H1 (cell line): Measurements from ENCODE around the gene ITGA5.

Experiments used
- BRCA1 ChIP-seq: IDR thresholded peaks from 2 replicates; pipeline ENCODE4 v1.6.1; 2012; ENCODE audit warnings: low read depth, low read length, improper control_type of control experiment
- CBX8 ChIP-seq: fragments of 300-800, 300-1000 bp; sonication (generic); IDR thresholded peaks from 2 replicates; pipeline ENCODE4 v1.7.1; 2016; ENCODE audit warnings: low read depth, low read length, borderline replicate concordance
- CREB1 ChIP-seq: IDR thresholded peaks from 2 replicates; pipeline ENCODE4 v1.6.1; 2012; ENCODE audit warnings: inconsistent platforms
- CTCF ChIP-seq, 3 experiments: IDR thresholded peaks; 1 replicate in 2 of 3; 2 replicates in 1 of 3; pipeline versions ENCODE4 v1.5.1 to v1.6.1; 2011; ENCODE audit warnings: low read length in 3 of 3, mild to moderate bottlenecking in 3 of 3, inconsistent platforms in 2 of 3, low read depth in 1 of 3, moderate library complexity in 1 of 3; ENCODE audit not compliant: insufficient read depth in 1 of 3; ENCODE audit errors: control extremely low read depth in 1 of 3
- EP300 ChIP-seq, 2 experiments: IDR thresholded peaks; 1 replicate in 1 of 2; 2 replicates in 1 of 2; pipeline ENCODE4 v1.6.1; 2011 to 2012; ENCODE audit warnings: low read depth in 2 of 2, low read length in 2 of 2, mild to moderate bottlenecking in 2 of 2, borderline replicate concordance in 1 of 2, inconsistent platforms in 1 of 2, moderate library complexity in 1 of 2
- HDAC2 ChIP-seq, 2 experiments: fragments of 300-600 bp in 1 of 2; sonication (generic) in 1 of 2; IDR thresholded peaks; 2 replicates each; pipeline ENCODE4 v1.6.1; 2011 to 2012; ENCODE audit warnings: low read depth in 2 of 2, low read length in 2 of 2, mild to moderate bottlenecking in 2 of 2, moderate library complexity in 2 of 2, borderline replicate concordance in 1 of 2, inconsistent platforms in 1 of 2
- PHF8 ChIP-seq: fragments of 200-600 bp; sonication (generic); conservative IDR thresholded peaks from 2 replicates; pipeline ENCODE4 v1.7.1; 2012; ENCODE audit warnings: low read depth, mild to moderate bottlenecking, inconsistent platforms, low read length, moderate library complexity
- POLR2A ChIP-seq, 2 experiments: IDR thresholded peaks; 1 replicate in 1 of 2; 2 replicates in 1 of 2; pipeline ENCODE4 v1.6.1; 2011; ENCODE audit warnings: low read depth in 2 of 2, low read length in 2 of 2, mild to moderate bottlenecking in 2 of 2; ENCODE audit errors: control extremely low read depth in 1 of 2
- RFX5 ChIP-seq: IDR thresholded peaks from 2 replicates; pipeline ENCODE4 v1.6.1; 2011; ENCODE audit warnings: low read depth, low read length, improper control_type of control experiment, borderline replicate concordance
- SP1 ChIP-seq: IDR thresholded peaks from 2 replicates; pipeline ENCODE4 v1.6.1; 2011; ENCODE audit warnings: low read depth, low read length
- TAF7 ChIP-seq: optimal IDR thresholded peaks from 2 replicates; pipeline ENCODE3; 2011; ENCODE audit warnings: low read depth, mild to moderate bottlenecking, inconsistent platforms, low read length, moderate library complexity, borderline replicate concordance
- TBP ChIP-seq: IDR thresholded peaks from 2 replicates; pipeline ENCODE4 v1.6.1; 2011; ENCODE audit warnings: low read depth, low read length, improper control_type of control experiment
- TEAD4 ChIP-seq: IDR thresholded peaks from 2 replicates; pipeline ENCODE4 v1.6.1; 2012; ENCODE audit warnings: low read depth, low read length, inconsistent platforms, mixed read lengths
- ZNF274 ChIP-seq: IDR thresholded peaks from 2 replicates; pipeline ENCODE4 v1.7.0; 2012; ENCODE audit warnings: low read length, borderline replicate concordance; ENCODE audit errors: extremely low read depth

DNA sequence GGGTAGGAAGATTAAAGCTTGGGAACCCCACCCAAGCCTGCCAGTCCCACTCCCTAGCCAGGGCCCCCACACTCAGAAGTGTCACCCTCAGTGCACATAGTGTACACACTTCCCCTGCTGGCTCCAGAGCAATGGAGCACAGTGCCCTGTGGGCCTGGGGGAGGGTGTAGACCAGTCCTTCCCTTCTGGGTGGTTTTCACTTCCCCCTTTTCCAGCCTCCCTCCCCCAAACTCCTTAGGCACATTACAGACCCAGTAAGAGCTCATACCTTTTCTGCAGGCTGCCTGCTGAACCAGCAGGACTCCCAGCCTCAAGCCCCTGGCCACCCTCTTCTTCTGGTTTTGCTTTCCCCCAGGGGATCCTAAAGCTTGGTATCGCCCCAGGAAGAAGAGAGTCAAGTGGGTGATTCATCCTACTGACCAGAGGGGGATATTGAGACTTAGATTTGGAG, 34.5 kb downstream of the ITGA5 start, which contains the start of gene ZNF385A:
- no peak for TF ChIP-seq CTCF (IDR thresholded peaks at IDR 0.05; ENCODE audit: control extremely low read depth in 1 of 3, insufficient read depth in 1 of 3, low read depth in 1 of 3, low read length in 3 of 3)
- TF ChIP-seq CREB1 = no peak
- no peak for TF ChIP-seq POLR2A (IDR thresholded peaks at IDR 0.05; ENCODE audit: control extremely low read depth in 1 of 2, low read depth in 2 of 2, low read length in 2 of 2)
- TF ChIP-seq SP1 = no peak
- TF ChIP-seq PHF8 = no peak
- TF ChIP-seq TEAD4 = no peak
- TF ChIP-seq ZNF274 = no peak
- no peak for TF ChIP-seq HDAC2 (IDR thresholded peaks at IDR 0.05; ENCODE audit: borderline replicate concordance in 1 of 2, low read depth in 2 of 2, low read length in 2 of 2)
- no peak for TF ChIP-seq BRCA1
- no peak for TF ChIP-seq RFX5
- TF ChIP-seq TAF7 = no peak
- no peak for TF ChIP-seq TBP
- no peak for TF ChIP-seq CBX8
- TF ChIP-seq EP300 (IDR thresholded peaks at IDR 0.05; ENCODE audit: borderline replicate concordance in 1 of 2, low read depth in 2 of 2, low read length in 2 of 2) = no peak
